Gastroesophageal sphincter (tissue), 4 donors: ENCODE data around the gene ALKBH8. TPM values are rescaled to one million over a fixed set of nuclear protein-coding genes. Genes with fewer than 3 reads are reported as not detected.

Experiments
- ATAC-seq: fragments of 150-250 bp; one replicate; pipeline ENCODE4 v1.9.1; 2016; ENCODE audit warnings: mild to moderate bottlenecking, moderate library complexity
- H3K27ac ChIP-seq, 4 donors: fragments of 200-600 bp; sonication (generic) in 3 of 4; 1 replicate in 3 of 4; 2 replicates in 1 of 4; pipeline ENCODE4 v1.5.1; 2016 to 2019
- H3K27me3 ChIP-seq: fragments of 200-600 bp; sonication (generic); one replicate; pipeline ENCODE4 v1.5.1; 2019
- H3K36me3 ChIP-seq, 2 donors: fragments of 200-600 bp; sonication (generic); one replicate each; pipeline ENCODE4 v1.5.1; 2019; ENCODE audit warnings: control low read depth in 1 of 2
- H3K4me1 ChIP-seq, 3 donors: fragments of 200-600 bp; sonication (generic); 1 replicate in 2 of 3; 2 replicates in 1 of 3; pipeline ENCODE4 v1.5.1; 2016 to 2019; ENCODE audit warnings: control low read depth in 2 of 3
- H3K4me3 ChIP-seq, 2 donors: fragments of 200-600 bp; sonication (generic); one replicate each; pipeline ENCODE4 v1.5.1; 2019; ENCODE audit warnings: mild to moderate bottlenecking in 1 of 2, moderate library complexity in 1 of 2
- H3K9me3 ChIP-seq, 3 donors: fragments of 200-600 bp; sonication (generic); one replicate each; pipeline ENCODE4 v1.5.1; 2017 to 2019; ENCODE audit warnings: control low read depth in 2 of 3
- EP300 ChIP-seq: sonication (generic); formaldehyde crosslinking; IDR thresholded peaks from one replicate; pipeline ENCODE4 v1.6.1; 2017; ENCODE audit warnings: antibody characterized with exemption, mild to moderate bottlenecking
- POLR2A ChIP-seq, 2 donors: fragments of 450-650 bp; IDR thresholded peaks; one replicate each; pipeline ENCODE4 v1.6.1; 2017; ENCODE audit warnings: antibody characterized with exemption in 2 of 2, mild to moderate bottlenecking in 2 of 2, moderate library complexity in 1 of 2
- POLR2AphosphoS5 ChIP-seq: sonication (generic); formaldehyde crosslinking; IDR thresholded peaks from one replicate; pipeline ENCODE4 v1.6.1; 2017; ENCODE audit warnings: antibody characterized with exemption
- WGBS, 2 donors: methylation state at CpG; one replicate each; pipeline ENCODE4 v1.1.5; 2018; ENCODE audit warnings: low coverage in 1 of 2; 5-methylcytosine and 5-hydroxymethylcytosine counted together
- total RNA-seq, 4 donors: library from RNA; depleted of rRNA; stranded (reverse); fragments of >200 nt; gene quantifications; one replicate each; pipeline ENCODE4 v1.1.0, GENCODE V29; 2016
- TF ChIP-seq, protein P1 (sequence below), 4 experiments: fragments of 200-600 bp in 2 of 4; fragments of 450-650 bp in 2 of 4; sonication (generic) in 1 of 4; IDR thresholded peaks; one replicate each; pipeline ENCODE4 v1.5.1; 2017 to 2019; ENCODE audit warnings: antibody characterized with exemption in 4 of 4, mild to moderate bottlenecking in 2 of 4, moderate library complexity in 2 of 4

ALKBH8 gene, protein sequence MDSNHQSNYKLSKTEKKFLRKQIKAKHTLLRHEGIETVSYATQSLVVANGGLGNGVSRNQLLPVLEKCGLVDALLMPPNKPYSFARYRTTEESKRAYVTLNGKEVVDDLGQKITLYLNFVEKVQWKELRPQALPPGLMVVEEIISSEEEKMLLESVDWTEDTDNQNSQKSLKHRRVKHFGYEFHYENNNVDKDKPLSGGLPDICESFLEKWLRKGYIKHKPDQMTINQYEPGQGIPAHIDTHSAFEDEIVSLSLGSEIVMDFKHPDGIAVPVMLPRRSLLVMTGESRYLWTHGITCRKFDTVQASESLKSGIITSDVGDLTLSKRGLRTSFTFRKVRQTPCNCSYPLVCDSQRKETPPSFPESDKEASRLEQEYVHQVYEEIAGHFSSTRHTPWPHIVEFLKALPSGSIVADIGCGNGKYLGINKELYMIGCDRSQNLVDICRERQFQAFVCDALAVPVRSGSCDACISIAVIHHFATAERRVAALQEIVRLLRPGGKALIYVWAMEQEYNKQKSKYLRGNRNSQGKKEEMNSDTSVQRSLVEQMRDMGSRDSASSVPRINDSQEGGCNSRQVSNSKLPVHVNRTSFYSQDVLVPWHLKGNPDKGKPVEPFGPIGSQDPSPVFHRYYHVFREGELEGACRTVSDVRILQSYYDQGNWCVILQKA
- 10 to 100 TPM in 2 of 4 donors, 1 to 10 TPM in 2; 4.9 to 11.4 (median 8.3) TPM for total RNA-seq

DNA sequence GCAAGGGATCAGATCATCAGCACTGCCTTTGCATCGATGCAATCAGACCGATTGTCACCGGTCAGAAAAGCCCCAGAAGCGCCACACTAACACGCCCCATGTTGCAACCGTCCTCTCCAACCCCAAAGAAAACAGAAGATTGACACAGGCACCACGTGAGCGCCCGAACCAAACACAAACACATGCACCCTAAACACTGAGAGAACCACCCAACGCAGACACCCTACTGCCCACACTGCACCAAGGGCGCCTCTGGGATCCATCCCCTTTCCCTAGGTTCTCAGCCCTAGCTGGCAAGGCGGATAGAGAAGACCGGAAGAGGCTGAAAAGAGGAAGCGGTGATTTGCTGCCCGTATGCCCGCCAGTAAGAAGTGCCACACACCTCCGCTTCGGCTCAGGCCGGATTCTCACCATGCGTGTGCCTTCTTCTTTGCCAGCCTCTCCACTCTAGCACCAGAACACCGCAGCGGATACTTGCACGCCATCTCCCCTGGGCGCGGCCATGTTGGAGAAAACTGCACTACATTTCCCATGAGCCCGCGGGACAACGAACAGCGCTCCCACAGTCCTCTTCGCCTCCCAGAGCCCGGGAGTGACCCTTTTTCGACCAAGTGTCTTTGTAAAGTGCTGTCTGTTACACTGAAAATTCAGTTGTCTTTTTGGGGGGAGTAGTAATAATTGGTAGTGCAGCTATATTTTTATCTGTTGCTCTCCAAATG lies at the start of gene ALKBH8:
Gene ALKBH8, minus strand, starts transcription at position 517 of the 719 bp plus-strand sequence. CDS start 4,842 bp downstream, outside the sequence.
- TF ChIP-seq POLR2A (IDR thresholded peaks at IDR 0.05): no peak
- TF ChIP-seq POLR2AphosphoS5: no peak
- no peak for TF ChIP-seq EP300
- TF ChIP-seq, protein P1, sequence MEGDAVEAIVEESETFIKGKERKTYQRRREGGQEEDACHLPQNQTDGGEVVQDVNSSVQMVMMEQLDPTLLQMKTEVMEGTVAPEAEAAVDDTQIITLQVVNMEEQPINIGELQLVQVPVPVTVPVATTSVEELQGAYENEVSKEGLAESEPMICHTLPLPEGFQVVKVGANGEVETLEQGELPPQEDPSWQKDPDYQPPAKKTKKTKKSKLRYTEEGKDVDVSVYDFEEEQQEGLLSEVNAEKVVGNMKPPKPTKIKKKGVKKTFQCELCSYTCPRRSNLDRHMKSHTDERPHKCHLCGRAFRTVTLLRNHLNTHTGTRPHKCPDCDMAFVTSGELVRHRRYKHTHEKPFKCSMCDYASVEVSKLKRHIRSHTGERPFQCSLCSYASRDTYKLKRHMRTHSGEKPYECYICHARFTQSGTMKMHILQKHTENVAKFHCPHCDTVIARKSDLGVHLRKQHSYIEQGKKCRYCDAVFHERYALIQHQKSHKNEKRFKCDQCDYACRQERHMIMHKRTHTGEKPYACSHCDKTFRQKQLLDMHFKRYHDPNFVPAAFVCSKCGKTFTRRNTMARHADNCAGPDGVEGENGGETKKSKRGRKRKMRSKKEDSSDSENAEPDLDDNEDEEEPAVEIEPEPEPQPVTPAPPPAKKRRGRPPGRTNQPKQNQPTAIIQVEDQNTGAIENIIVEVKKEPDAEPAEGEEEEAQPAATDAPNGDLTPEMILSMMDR (IDR thresholded peaks at IDR 0.05): peak in 1 of 4 experiments; percentile 35

DNA sequence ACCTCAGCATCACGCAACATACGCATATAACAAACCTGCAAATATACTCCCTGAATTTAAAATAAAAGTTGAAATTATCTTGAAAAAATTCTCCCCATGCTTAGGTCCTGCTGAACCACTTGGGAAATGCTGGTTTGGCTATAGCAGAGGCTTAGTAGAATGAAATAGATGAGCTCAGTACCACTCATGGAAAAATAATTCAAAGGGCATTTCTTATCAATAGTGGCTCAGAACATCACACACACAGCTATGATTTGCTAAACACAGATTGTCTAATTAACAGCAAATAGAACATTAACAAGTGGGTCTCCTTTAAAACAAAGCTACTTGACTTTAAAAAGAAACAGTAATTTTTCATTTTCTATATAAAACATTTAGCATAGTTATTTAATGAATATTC lies 46.9 kb upstream of the ALKBH8 start:
- Histone ChIP-seq H3K4me1 (no peaks in the 10 kb centered on the region), H3K36me3 (no peaks in the 10 kb centered on the region), H3K9me3 (no peaks in the 10 kb centered on the region), H3K27ac (no peak overlapping the region), H3K27me3 (peaks cover 21% of the 10 kb centered on the region), H3K4me3 (no peak overlapping the region)
- 92 to 93% methylated on average over 2 of the region's 2 CpGs for WGBS, 2 donors
- no peak for TF ChIP-seq EP300
- no peak for TF ChIP-seq POLR2A (IDR thresholded peaks at IDR 0.05)
- TF ChIP-seq, protein P1 (IDR thresholded peaks at IDR 0.05): no peak
- TF ChIP-seq POLR2AphosphoS5: no peak
- no peak for ATAC-seq

More for the DNA sequence above, at the start of gene ALKBH8:
- Histone ChIP-seq H3K36me3 (peaks cover 0 to 4% of the 10 kb centered on the region in 2 donors), H3K9me3 (no peaks in the 10 kb centered on the region), H3K27ac (peak within 1 kb of the TSS; percentile 66 to 88 (median 76)), H3K27me3 (peaks cover 10% of the 10 kb centered on the region), H3K4me1 (peaks cover 13 to 29% (median 14%) of the 10 kb centered on the region in 3 donors), H3K4me3 (peak within 1 kb of the TSS; percentile 71 to 77)
- peak; percentile 90 for ATAC-seq
- 0% methylated on average over 9 to 21 of the region's 32 CpGs for WGBS, 2 donors

DNA sequence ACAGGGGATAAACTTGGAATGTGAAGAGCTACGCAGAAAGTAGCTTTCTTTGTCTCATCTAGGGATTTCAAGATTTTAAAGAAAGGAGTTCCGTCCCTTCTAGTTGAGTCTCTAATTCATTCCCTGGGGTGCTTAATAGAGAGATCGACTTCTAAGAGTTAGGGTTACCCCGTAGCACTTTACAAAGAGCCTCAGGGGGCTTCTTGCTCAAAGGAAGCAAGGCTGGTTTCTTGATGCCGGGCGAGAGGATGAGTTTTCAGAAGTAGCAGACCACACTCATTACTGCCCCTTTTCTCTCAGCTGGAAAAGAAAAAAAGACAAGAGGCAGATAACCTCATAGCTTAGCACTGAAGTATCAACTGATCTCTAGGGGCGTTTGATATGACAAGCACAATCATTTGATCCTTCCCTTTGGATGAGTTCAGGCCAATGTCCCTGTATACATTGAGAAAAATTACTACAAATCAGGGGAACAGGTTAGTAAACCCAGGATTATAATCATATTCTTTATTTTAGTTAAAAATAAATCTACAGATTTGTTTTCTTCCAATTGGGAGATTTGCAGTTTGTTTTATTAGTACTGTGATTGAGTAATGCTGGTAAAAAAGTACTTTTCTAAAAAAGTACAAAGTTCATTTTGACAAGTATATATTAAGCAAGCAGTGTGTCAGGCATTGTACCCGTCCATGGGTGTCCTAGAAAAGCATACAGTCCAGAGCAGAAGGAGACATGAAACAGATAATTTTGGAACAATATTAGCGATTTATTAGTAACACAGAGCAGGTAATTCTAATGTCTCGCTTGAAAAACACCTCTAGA lies 44.1 kb upstream of the ALKBH8 start:
- 44 to 54% methylated on average over 10 of the region's 10 CpGs for WGBS, 2 donors
- TF ChIP-seq POLR2AphosphoS5 (no peak), POLR2A (IDR thresholded peaks at IDR 0.05) (no peak), EP300 (no peak)
- TF ChIP-seq, protein P1 (IDR thresholded peaks at IDR 0.05): no peak

DNA sequence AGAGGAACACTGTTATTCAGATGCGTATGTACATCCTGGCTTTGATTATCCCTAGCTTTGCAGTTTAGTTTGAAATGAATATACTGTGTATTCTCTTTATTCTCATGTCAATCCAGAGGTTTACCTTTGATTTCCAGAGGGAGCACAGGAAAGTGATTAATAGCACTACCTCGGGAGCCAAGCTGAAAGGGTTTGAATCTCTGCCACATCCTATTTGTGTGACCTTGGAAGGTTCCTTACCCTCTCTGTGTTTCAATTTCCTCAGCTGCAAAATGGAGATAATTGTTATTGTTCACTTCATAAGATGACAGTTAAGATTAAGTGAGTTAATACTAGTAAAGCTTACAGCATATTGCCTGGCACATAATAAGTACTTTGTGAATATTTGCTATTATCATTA lies 43.3 kb upstream of the ALKBH8 start:
- TF ChIP-seq EP300 (no peak), POLR2A (IDR thresholded peaks at IDR 0.05) (no peak), POLR2AphosphoS5 (no peak)
- TF ChIP-seq, protein P1 (IDR thresholded peaks at IDR 0.05): no peak
- ATAC-seq: no peak

More for the DNA sequence above, 44.1 kb upstream of the ALKBH8 start:
- Histone ChIP-seq H3K27me3 (peaks cover 35% of the 10 kb centered on the region), H3K9me3 (no peaks in the 10 kb centered on the region), H3K4me1 (no peaks in the 10 kb centered on the region), H3K4me3 (no peak overlapping the region), H3K36me3 (no peaks in the 10 kb centered on the region), H3K27ac (no peak overlapping the region)
- ATAC-seq: no peak

More for the DNA sequence above, 43.3 kb upstream of the ALKBH8 start:
- Histone ChIP-seq H3K36me3 (no peaks in the 10 kb centered on the region), H3K27ac (no peak overlapping the region), H3K27me3 (peaks cover 40% of the 10 kb centered on the region), H3K4me1 (no peaks in the 10 kb centered on the region), H3K9me3 (no peaks in the 10 kb centered on the region), H3K4me3 (no peak overlapping the region)
- WGBS, 2 donors: 18 to 52% methylated on average over 2 of the region's 2 CpGs
